CD4-positive, alpha-beta T cell treated with Interleukin-12 subunit alpha and Interleukin-12 subunit beta, for 1 hour (primary cell): Measurements from ENCODE around the gene GATA2.

Experiments used
- DNase-seq: peaks from one replicate; pipeline ENCODE4 v3.0.0-alpha.2; 2020

GATA2 gene

GRCh38 chr3:128501431-128501830 is 8.4 kb upstream of the GATA2 start:
- DNase-seq, result no peak

GRCh38 chr3:128500556-128500955 is 7.6 kb upstream of the GATA2 start:
- DNase-seq, result no peak

GRCh38 chr3:128499724-128500275 is 6.8 kb upstream of the GATA2 start:
- no peak for DNase-seq

GRCh38 chr3:128498901-128499530 is 6.0 kb upstream of the GATA2 start:
- no peak for DNase-seq

GRCh38 chr3:128498127-128498626 is 5.2 kb upstream of the GATA2 start:
- DNase-seq, result no peak

GRCh38 chr3:128497305-128498126 is 4.5 kb upstream of the GATA2 start:
- DNase-seq, result peak; percentile 61

- DNase-seq, result no peak
These were observed 3.8 kb upstream of the GATA2 start for GRCh38 chr3:128496602-128497304.

- no peak for DNase-seq
These were observed 3.1 kb upstream of the GATA2 start for GRCh38 chr3:128496019-128496601.

GRCh38 chr3:128495435-128495970 is 2.5 kb upstream of the GATA2 start:
- no peak for DNase-seq

- no peak for DNase-seq
These were observed 1.3 kb upstream of the GATA2 start for GRCh38 chr3:128494367-128494650.

- DNase-seq, result no peak
These were observed 767 bp upstream of the GATA2 start for GRCh38 chr3:128493570-128494366.

- DNase-seq, result no peak
These were observed 895 bp downstream of the GATA2 start for GRCh38 chr3:128491941-128492670.

GRCh38 chr3:128491691-128491940 is 1.4 kb downstream of the GATA2 start:
- DNase-seq, result no peak

- no peak for DNase-seq
These were observed 1.9 kb downstream of the GATA2 start for GRCh38 chr3:128490915-128491690.

- no peak for DNase-seq
These were observed 2.4 kb downstream of the GATA2 start for GRCh38 chr3:128490650-128490914.

GRCh38 chr3:128489927-128490649 is 2.9 kb downstream of the GATA2 start:
- DNase-seq, result no peak

- DNase-seq, result no peak
These were observed 3.4 kb downstream of the GATA2 start for GRCh38 chr3:128489674-128489926.

GRCh38 chr3:128488991-128489673 is 3.9 kb downstream of the GATA2 start:
- DNase-seq, result no peak

GRCh38 chr3:128488636-128488990 is 4.4 kb downstream of the GATA2 start:
- DNase-seq, result no peak
